ENCODE results near the gene SHC3.

Gene SHC3

DNA sequence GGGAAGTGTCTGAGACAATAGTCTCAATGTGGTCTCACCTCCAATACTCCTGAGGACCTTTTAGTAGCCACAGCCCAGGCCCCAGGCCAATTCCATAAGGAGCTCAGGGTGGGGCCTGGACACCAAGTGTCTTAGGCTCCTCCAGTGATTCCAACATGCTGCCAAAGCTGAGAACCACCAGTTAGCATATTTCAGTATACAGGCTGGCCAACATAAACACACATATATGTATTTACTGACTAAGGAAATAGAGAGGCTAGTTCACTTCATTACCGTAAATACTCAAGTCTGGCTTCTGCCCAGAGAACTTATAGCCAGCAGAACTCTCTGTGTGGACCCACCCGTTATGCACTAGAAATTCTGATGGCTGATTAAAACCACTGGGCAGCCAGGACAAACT, 163.3 kb downstream of the SHC3 start:
- TF ChIP-seq GATA2 (IDR thresholded peaks at IDR 0.05; ENCODE audit: low read depth, low read length) (no peak), GATA3 (IDR thresholded peaks at IDR 0.05; ENCODE audit: low read depth, low read length) (no peak)

DNA sequence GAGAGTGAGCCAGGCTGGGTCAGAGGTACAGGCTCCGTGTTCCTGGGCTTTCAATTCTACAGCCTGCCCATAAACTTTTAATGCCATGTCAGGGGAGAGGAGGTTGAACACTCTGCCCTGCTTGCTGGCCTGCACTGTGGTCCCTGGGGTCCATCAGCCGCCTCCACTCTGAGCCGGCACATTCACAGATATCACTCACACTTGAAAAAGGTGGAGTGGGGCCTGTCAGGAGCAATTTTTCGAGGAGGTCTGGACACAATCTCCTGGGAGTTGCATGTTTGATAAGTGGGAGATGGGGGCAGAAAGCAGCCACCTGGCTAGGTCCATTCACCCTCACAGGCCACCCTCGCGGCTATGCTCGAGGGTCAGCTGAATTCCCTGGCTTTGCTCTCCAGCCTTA, 164.5 kb downstream of the SHC3 start:
- TF ChIP-seq GATA3 (IDR thresholded peaks at IDR 0.05; ENCODE audit: low read depth, low read length) (no peak), GATA2 (IDR thresholded peaks at IDR 0.05; ENCODE audit: low read depth, low read length) (no peak)

DNA sequence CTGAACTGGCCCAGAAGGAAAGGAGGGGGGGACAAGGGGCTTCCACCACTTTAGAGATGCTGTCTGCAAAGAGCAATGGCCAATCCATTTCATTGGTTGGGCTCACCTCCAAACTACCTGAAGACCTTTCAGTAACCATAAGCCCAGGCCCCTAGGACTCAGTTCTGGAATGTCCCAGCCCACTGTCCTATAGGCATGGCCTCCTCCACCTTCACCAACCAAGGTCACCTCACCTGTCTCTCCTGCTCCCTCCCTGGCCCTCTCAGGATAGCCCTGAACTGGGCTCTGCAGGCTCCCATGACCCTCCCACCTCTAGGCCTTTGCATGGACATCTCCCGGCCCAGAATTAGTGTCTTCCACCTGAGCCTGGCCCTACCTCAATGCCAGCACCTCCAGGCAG, 165.0 kb downstream of the SHC3 start:
- TF ChIP-seq GATA3 (IDR thresholded peaks at IDR 0.05; ENCODE audit: low read depth, low read length) (no peak), GATA2 (IDR thresholded peaks at IDR 0.05; ENCODE audit: low read depth, low read length) (no peak)

DNA sequence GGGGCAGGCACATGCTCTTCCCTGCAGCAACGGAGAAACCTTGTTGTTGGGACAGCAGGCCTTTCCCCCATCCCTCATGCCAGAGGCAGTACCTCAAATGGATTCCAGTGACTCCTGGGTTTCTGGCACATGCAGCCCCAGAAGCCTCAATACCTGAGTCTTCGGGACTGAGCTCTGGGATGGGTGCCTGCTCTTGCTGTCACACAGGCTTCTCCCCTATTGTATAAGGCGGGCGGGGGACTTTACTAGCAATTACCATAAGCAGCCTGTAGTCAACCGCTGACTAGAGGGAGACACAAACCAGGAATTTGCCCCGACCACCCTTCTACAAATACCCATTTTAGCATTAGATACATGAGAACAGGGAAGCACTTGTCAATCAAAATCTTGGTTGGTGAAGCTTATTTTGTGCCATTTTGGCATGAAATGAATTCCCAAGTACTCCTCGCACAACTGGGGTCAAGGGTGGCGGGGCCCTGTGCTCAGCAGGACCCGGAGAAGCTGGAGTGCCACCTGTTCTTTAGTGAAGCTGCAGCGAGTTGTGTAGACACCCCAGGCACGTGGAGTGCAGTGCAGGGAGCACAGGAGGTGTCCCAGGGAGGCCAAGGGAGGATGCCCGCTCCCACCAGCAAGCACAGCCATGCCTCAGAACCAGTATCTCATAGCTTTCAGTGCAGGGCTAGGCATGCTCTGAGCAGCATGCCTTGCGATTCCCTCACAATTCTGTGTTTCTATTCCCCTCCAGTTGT, 166.2 kb downstream of the SHC3 start:
- no peak for TF ChIP-seq GATA2 (IDR thresholded peaks at IDR 0.05; ENCODE audit: low read depth, low read length)

DNA sequence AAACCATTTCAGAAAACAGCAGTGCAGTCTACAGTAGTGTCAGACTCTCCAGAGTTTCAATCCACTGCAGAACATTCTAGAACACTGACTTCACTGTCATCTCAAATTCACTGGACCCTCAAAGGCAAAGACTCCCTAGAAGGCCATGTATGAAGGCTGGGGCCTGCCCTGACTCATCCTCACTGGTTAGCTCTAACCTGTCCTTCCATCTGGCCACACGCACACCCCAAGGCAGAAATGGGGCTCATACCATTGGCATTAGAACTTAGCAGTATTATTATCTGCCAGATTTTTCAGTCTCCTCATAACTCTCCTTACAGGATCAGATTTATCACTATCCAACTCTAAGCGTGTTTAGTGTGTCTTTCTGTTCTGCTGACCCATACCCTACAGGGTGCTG, 166.9 kb downstream of the SHC3 start:
- TF ChIP-seq GATA2 (IDR thresholded peaks at IDR 0.05; ENCODE audit: low read depth, low read length) (no peak), GATA3 (IDR thresholded peaks at IDR 0.05; ENCODE audit: low read depth, low read length) (no peak)

DNA sequence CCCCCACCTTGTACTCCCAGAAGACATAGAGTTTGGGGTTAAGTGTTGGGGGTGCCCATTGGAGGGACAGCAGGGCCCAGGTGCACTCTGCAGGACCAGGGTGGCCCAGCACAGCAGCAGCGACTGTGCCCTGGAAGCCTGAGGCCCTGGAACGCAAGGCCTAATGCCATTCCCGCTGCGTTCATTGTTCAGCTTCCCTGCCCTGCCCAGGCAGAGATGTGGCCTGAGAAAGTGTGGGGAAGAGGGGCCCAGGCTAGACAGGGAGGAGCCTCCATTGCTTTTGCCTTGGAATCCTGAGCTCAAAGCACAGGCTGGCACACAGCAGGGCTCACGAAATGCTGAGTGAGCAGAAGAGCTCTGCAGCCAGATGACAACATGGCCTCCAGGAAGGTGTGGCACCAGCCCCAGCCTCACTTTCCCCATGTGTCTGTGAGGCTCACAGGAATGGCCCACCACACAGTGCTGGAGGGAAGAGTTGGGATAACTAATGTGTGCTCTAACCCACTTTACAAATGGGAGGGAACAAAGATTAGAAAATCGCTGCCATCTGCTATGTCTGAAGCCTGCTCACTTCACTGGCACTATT, 168.0 kb downstream of the SHC3 start:
- TF ChIP-seq GATA3 (IDR thresholded peaks at IDR 0.05; ENCODE audit: low read depth, low read length) = no peak
- no peak for TF ChIP-seq GATA2 (IDR thresholded peaks at IDR 0.05; ENCODE audit: low read depth, low read length)

DNA sequence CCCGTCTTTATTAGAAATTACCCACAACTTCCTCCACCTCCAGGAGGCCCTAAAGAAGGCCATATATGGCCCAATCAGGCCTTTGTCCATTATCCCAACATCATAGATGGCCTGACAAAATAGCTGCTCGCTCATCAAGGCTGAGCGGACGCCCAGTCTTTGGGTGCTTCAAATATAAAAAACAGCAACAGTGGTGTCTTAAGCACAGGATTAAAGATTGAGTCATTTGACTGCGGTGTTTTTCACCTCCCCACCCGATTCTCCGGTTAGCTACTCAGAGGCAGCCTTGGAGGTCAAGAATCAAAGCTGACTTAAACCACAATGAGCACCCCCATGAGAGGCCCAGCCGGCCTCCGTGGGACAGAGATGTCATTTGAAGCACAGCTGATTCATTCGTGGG, 168.6 kb downstream of the SHC3 start:
- TF ChIP-seq GATA3 (IDR thresholded peaks at IDR 0.05; ENCODE audit: low read depth, low read length) (no peak), GATA2 (IDR thresholded peaks at IDR 0.05; ENCODE audit: low read depth, low read length) (no peak)

DNA sequence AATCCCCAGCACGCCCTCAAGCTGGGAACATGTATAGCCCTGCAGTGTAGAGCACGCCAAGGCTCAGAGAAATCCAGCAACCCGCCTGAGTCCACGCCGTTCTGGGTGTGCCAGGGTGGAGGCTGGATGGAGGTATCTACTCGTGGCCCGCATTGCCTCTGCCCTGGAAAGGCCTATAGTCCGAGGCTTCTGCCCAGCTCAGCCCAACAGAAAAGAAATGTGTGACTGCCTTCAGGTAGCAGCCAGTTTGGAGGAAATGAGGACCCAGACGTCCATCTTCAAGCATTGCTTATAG, 169.1 kb downstream of the SHC3 start:
- no peak for TF ChIP-seq GATA3 (IDR thresholded peaks at IDR 0.05; ENCODE audit: low read depth, low read length)
- no peak for TF ChIP-seq GATA2 (IDR thresholded peaks at IDR 0.05; ENCODE audit: low read depth, low read length)

DNA sequence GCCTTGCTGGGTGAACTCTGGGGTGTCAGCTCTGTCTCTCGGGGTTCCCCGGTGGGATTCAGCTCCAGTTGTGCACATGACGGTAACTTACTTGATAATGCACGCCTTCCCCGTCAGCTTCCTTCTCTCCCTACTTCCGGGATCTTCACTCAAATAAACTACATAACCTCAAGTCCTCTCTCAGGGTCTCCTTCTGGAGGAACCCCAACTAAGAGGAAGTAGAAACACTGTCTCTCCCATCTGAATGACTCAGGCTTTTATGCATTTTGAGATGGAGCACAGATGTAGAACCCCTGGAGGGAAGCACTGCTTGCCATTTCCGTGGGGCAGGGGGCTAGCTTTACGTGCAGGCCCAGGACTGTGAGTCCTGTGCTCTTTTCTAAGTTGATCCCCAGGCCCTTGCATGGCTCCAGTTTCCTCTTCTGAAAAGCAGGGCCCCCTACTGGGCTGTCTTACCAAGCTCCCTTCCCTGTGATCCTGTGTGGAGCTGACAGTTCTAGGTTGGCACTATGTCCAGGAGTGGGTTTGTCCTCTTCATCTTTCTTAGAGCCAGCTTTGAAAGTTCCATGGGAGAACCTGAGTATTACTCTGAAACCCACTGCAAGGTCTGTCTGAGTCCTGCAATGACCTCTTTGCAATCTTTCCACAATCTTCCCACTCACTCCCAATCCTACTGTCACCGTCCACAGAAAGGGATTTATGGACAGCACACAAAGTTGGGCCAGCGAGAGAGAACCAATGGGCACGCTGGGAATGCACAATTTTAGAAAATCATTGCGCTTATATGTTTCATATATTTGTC, 169.7 kb downstream of the SHC3 start:
- TF ChIP-seq GATA3 (IDR thresholded peaks at IDR 0.05; ENCODE audit: low read depth, low read length) = no peak
- TF ChIP-seq GATA2 (IDR thresholded peaks at IDR 0.05; ENCODE audit: low read depth, low read length) = no peak

DNA sequence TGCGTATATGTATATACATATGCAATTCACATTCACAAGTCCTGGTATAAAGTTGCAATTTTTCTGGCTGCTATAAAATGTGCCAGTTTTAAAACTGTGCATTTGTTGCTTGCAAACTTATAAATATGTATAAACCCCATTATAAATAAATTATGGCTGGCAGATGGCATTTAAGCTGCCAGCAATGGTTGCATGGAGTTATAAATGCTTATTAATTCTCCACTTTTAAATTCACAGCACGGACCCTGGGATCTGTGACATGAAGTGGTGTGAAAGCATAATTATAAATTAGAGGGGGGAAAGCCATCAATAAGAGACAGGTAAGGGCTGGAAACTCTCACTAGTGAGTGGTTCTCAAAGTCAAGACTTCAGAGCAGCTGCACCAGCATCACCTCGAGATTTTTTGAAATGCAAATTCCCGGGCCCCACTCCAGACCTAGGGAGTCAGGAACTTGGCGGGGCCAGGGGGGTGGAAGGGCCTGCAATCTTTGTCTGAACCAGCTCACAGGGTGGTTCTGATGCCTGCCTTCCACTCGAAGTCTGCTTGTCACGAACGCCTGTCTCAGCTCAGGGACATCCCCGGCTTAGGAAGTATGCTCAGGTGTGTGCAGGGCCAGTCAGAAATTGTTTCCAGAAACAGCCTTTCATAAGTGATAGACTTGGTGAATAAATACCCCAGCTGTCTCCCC, 170.4 kb downstream of the SHC3 start:
- TF ChIP-seq GATA3 (IDR thresholded peaks at IDR 0.05; ENCODE audit: low read depth, low read length) (no peak), GATA2 (IDR thresholded peaks at IDR 0.05; ENCODE audit: low read depth, low read length) (no peak)

DNA sequence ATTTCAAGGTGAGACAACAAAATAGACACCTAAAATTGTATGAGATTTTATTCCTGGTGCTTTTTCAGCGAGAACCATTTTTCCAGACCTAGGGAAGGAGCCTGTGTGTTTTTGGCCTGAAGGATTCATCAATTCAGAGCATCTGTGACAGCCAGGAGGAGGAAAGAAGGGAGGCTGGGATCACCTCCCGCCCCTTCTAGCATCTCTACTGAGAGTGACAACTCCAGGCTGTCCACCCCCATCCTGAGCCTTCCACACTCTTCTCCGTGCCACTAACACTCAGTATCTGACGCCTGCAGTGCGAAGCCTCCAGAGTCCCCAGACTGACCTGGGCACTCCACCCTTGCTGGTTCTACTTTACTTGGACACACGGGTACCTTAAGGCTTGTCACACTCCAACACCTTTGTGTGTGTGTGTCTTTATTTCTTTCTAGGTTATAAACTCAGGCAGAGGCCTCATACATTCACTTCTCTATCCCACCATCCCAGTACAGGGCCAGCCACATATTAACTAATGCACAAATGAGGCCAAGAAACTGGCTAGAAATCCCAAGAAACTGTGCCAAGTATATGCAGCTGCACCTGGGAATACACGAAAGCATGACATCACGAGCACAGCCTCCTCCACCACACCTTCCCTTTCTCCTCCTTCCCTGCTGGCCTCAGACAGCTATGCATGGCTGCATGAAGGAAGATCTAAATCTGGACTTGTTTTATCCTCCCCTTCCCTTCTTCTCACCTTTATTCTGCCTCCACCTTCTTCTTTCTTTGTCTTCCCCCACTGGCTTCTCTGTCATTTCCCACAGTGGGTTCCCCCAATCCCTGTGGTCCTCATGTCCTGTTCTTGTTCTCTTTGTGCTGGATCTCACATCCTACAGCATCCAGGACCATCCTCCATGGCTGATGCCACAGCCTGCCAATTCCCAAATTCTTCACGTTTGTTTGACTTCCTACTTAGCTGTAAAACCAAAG, 171.3 kb downstream of the SHC3 start:
- TF ChIP-seq GATA3 (IDR thresholded peaks at IDR 0.05; ENCODE audit: low read depth, low read length) (no peak), GATA2 (IDR thresholded peaks at IDR 0.05; ENCODE audit: low read depth, low read length) (no peak)

DNA sequence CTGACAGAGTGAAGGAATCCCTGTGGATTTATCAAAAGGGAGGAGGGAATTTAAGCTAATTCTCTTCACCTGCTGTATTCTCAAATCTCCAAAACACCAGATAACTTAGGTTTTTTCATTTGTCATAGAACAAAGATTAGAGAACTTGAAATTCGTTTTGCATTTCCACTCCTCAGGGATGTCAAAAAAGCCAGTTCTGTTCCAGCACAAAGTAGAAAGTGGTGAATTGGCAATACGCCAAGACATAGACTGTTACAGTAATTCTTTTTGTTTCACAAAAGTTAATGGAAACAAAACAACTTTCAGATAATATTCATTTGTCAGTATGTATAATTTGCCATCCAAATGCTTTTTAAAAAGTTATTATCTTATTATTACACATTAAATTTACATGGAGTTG, 172.4 kb downstream of the SHC3 start:
- TF ChIP-seq GATA2 (IDR thresholded peaks at IDR 0.05; ENCODE audit: low read depth, low read length) = no peak
- TF ChIP-seq GATA3 (IDR thresholded peaks at IDR 0.05; ENCODE audit: low read depth, low read length) = no peak

DNA sequence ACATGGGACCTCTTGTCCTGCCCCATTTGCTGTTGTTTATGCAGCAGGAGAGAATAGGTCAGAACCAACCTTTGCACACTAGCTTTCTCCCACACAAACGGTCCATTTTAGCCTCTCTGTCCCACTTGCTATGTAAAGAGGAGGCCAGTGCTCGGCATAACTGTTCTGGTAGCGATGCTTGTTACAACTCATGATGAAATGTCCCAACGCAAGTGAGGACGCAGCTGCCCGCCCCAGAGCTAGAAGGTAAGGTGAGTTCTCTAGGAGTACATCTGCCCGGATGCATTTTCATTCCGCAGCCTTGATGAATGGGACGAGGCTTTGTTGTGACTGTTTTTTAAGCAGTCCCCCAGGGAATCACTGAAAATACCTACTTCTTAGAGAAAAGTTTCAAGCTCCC, 173.3 kb downstream of the SHC3 start:
- TF ChIP-seq GATA3 (IDR thresholded peaks at IDR 0.05; ENCODE audit: low read depth, low read length) (no peak), GATA2 (IDR thresholded peaks at IDR 0.05; ENCODE audit: low read depth, low read length) (no peak)
